Stomach smooth muscle (tissue), 2 donors: ENCODE measurements around the gene SYNM.

Source experiments
- H3K27ac ChIP-seq: one replicate; pipeline ENCODE4 v1.7.0; 2013; ENCODE audit warnings: mild to moderate bottlenecking, low read length, inconsistent platforms
- H3K27me3 ChIP-seq, 2 donors: one replicate each; pipeline ENCODE4 v1.7.0; 2013; ENCODE audit warnings: low read length in 2 of 2; ENCODE audit not compliant: insufficient read depth in 2 of 2, control insufficient read depth in 1 of 2
- H3K36me3 ChIP-seq, 2 donors: one replicate each; pipeline ENCODE4 v1.7.0; 2013; ENCODE audit warnings: low read length in 2 of 2; ENCODE audit not compliant: control insufficient read depth in 2 of 2, insufficient read depth in 2 of 2
- H3K4me1 ChIP-seq: one replicate; pipeline ENCODE4 v1.7.0; 2013; ENCODE audit warnings: low read length; ENCODE audit not compliant: control insufficient read depth, insufficient read depth
- H3K4me3 ChIP-seq, 2 donors: one replicate each; pipeline ENCODE4 v1.7.0; 2013; ENCODE audit warnings: low read length in 2 of 2
- H3K9ac ChIP-seq, 2 donors: one replicate each; pipeline ENCODE4 v1.7.0; 2013; ENCODE audit warnings: low read length in 2 of 2, mild to moderate bottlenecking in 1 of 2
- H3K9me3 ChIP-seq, 2 donors: one replicate each; pipeline ENCODE4 v1.7.0; 2013; ENCODE audit warnings: low read length in 2 of 2; ENCODE audit not compliant: control insufficient read depth in 2 of 2
- donor health status: healthy.
- donor health status: Pancreatic carcinoma.

Gene SYNM

DNA sequence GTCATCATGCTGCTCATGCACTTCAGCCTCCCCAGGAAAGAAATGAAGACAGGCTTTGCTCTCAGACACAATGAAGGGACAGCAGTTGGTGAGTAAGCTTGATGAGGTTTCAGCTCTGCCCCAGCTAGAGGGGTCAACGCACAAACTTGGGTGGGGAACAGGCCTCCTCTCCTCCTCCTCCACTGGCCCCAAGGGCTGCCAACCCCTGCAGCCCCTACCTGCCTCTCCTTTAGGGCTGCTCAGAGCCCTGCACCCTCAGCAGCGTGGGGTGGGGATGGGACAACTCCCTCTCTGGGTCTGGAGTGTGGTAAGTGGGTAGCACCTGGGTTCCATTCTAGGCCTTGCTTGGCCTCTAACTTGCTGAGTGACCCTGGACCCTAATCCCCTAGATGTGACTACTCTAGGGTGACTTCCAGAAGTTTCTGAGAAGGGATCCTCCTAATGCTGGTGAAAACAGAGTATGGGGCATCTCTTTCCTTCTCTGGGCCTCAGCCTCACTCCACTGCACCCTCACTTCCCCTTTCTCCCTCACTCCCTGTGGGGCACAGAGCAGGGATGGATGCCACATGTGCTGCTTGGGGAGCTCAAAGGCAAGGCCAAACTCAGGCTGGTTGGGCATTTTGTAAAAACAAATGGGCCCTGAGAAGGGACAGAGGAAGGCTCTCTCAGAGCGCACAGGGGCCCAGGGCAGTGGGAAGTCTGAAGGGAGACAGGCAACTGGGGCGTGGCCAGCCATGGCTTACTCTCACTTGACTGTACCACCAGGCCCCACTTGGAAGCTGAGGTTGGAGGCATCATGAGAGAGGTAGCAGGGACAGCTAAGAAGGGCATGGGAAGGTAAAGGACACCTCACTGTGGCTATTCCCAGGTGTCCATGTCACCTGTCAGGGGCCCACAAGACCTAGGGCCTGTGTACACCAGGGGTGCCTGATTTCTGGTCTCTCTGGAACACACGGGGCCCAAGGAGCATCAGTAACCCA is 64.0 kb downstream of the SYNM start:
- H3K4me1 ChIP-seq = peaks cover 87% of the 10 kb centered on the region
- peak overlapping the region; percentile 100 for H3K27ac ChIP-seq
- H3K9ac ChIP-seq = peak overlapping the region; percentile 86
- no peaks in the 10 kb centered on the region for H3K27me3 ChIP-seq
- H3K9me3 ChIP-seq = no peaks in the 10 kb centered on the region
- H3K4me3 ChIP-seq = no peak overlapping the region
- no peaks in the 10 kb centered on the region for H3K36me3 ChIP-seq

DNA sequence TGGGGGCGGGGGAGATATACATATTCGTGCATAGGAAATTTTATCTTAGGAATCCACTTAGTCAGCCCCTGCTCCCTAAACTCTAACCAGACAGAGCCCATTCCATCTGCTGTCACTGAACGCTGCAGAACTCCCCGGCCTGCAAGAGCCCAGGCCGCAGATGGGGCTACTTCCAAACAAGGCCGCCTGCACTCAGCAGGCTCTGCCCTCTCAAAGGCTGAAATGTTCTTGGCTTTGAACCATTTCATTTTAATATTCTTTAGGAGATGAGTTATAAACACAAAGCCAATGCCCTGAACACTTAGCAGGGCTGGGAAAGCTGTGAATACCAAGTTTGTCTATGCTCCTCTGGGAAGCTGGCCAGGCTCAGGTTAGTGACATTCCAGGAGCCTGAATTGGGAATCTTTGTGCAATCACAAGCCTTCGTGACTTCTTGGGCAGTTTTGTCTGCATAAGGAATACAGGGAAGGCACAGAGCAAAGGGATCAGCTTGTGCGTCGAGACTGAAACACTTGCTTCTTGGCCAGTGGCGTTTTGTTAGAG is 65.0 kb downstream of the SYNM start:
- no peaks in the 10 kb centered on the region for H3K27me3 ChIP-seq
- no peaks in the 10 kb centered on the region for H3K9me3 ChIP-seq
- peak overlapping the region; percentile 86 for H3K9ac ChIP-seq
- no peaks in the 10 kb centered on the region for H3K36me3 ChIP-seq
- peaks cover 93% of the 10 kb centered on the region for H3K4me1 ChIP-seq
- peak overlapping the region in 1 of 2 donors; percentile 29 for H3K4me3 ChIP-seq
- H3K27ac ChIP-seq = peak overlapping the region; percentile 100

DNA sequence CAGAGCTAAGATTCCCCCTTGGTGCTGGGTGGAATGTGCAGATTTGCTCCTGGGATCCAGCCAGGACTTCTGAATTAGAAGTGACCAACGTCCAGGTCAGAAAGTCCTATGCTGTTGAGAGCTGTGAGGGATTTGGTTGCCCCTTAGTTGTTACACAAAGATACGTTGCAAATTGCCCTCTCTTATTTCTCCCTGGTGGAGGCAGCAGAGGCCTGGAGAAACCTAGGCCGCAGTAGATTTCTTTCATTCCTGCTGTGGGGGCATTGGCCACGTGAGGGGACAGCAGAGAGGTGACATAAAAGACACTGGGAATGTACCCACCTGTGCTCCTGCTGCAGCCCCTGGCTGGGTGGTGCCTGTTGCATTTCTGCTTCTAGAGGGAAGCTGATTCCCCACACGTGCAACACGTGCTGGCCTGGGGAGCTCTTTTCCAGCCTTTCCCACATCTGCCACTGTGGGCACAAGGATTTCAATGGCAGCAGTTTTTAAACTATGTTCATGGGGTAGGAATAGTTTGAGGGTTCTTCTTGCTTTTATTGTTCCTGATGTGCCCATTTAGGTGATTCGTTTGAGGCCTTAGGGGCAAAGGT is 65.7 kb downstream of the SYNM start:
- no peaks in the 10 kb centered on the region for H3K27me3 ChIP-seq
- peak overlapping the region; percentile 100 for H3K27ac ChIP-seq
- peak overlapping the region in 1 of 2 donors; percentile 22 for H3K4me3 ChIP-seq
- peaks cover 94% of the 10 kb centered on the region for H3K4me1 ChIP-seq
- H3K9me3 ChIP-seq = no peaks in the 10 kb centered on the region
- peak overlapping the region; percentile 80 for H3K9ac ChIP-seq
- H3K36me3 ChIP-seq = no peaks in the 10 kb centered on the region

DNA sequence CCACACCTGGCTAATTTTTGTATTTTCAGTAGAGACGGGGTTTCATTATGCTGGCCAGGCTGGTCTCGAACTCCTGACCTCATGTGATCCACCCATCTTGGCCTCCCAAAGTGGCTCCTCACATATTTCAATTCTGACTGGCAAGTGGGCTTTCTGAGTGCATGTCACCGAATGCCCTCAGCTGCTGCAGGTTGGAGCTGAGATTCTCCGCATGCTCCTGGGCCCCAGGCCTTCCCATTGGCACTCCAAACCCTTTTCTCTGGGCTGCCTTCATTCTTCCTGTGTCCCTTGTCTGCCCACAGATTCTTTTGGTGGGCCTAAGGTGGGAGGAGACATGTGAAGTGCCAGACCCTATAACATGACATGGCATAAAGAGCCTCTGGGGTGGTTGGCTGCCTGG is 67.3 kb downstream of the SYNM start:
- H3K9me3 ChIP-seq = no peaks in the 10 kb centered on the region
- peak overlapping the region in 1 of 2 donors; percentile 49 for H3K9ac ChIP-seq
- no peak overlapping the region for H3K4me3 ChIP-seq
- no peaks in the 10 kb centered on the region for H3K36me3 ChIP-seq
- H3K27ac ChIP-seq = peak overlapping the region; percentile 100
- H3K4me1 ChIP-seq = peaks cover 91% of the 10 kb centered on the region
- H3K27me3 ChIP-seq = no peaks in the 10 kb centered on the region

DNA sequence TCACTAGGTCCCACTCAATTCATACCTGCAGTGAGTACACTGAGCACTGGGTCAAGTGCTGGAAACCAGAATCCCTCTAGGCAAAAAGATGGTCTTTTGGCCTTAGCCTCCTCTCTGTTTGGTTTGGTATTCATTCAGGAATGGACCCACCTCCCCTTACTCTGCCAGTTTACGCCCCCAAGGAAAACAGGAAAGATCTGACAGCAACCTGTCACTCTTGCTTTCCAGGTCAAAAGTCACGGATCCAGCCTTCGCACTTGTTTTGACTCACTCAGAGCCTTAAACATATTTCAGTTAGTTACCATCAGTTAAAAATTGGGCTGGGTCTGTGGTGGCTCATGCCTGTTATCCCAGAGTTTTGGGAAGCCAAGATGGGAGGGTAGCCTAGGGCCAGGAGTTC is 68.1 kb downstream of the SYNM start:
- Histone ChIP-seq H3K9ac (peak overlapping the region in 1 of 2 donors; percentile 56), H3K4me3 (no peak overlapping the region), H3K27ac (peak overlapping the region; percentile 100), H3K36me3 (no peaks in the 10 kb centered on the region), H3K9me3 (no peaks in the 10 kb centered on the region), H3K27me3 (no peaks in the 10 kb centered on the region), H3K4me1 (peaks cover 90% of the 10 kb centered on the region)

DNA sequence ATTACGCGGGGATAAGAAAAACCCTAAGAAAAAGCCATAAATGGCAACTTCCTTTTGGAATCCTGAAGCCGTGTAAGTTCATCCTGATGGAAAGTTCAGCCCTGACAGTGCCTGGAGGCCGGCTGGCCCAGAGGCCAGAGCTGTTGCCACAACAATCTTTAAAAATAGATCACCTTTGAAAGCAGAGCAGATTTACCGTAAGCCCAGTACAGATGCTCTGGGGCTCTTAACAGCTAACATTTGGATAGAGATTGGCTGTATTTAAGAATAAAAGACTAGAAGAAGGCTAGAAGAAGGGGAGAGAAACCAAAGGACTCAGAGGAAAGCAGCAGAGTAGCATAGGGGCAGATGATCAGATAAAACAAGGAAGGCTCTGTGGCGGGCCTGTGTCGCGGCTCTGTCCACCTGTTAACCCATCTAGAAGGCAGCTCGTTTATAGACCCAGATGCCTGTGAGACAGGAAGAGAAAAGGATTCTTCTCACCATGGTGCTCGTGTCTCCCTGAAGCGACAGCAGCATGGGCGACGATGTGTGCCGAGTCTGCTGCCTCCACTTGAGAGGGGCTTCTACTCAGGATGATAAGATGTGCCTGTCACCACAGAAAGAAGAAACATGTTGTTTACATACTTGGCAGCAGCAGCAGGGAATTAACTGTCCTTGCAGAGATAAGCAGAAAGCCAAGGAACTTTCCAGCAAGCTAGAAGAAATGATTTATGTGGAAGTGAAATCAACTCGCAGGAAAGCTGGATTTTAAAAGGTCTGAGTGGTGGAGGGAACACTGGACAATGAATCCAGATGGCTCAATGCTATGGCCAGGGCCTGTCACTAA is 69.9 kb downstream of the SYNM start:
- H3K4me3 ChIP-seq = peak overlapping the region in 1 of 2 donors; percentile 40
- H3K4me1 ChIP-seq = peaks cover 80% of the 10 kb centered on the region
- H3K27ac ChIP-seq = peak overlapping the region; percentile 100

DNA sequence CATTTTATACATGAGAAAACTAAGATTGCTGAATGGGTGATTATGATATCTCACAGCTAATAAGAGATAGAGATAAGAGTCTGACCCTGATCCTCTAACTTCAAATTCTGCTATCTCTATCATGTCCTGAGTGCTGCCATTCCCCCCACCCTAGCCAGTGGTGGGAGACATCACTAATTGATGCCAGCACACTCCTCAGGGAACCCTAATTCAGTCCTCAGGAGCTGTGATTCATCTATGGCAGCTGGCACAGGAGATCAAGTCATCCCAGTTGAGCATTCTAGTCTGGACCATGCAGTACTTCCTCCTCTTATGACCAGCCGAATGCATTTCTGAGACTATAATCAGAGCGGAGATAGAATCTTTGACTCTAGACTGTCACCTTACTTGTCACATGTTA is 71.9 kb downstream of the SYNM start:
- peak overlapping the region; percentile 100 for H3K27ac ChIP-seq

More for the DNA sequence above, 69.9 kb downstream of the SYNM start:
- H3K27me3 ChIP-seq = no peaks in the 10 kb centered on the region
- H3K9ac ChIP-seq = peak overlapping the region; percentile 61 to 79
- no peaks in the 10 kb centered on the region for H3K9me3 ChIP-seq
- H3K36me3 ChIP-seq = peaks cover 0 to 3% of the 10 kb centered on the region in 2 donors

DNA sequence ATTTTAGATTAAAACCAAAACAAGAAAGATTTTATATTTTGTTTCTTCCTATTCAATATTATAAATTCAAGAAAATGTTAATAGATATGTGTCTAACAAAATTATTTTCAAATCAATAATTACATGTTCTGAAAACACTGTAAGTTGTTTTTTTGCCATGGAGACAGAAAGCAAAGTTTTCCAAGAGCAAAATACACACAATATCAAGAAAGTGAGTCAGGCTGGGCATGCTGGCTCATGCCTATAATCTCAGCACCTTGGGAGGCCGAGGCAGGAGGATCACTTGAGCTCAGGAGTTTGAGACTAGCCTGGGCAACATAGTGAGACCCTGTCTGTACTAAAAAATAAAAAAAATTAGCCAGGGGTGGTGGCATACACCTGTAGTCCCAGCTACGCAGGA is 72.8 kb downstream of the SYNM start:
- Histone ChIP-seq H3K9ac (no peak overlapping the region), H3K4me3 (no peak overlapping the region), H3K27ac (peak overlapping the region; percentile 100), H3K27me3 (no peaks in the 10 kb centered on the region), H3K9me3 (no peaks in the 10 kb centered on the region), H3K4me1 (peaks cover 79% of the 10 kb centered on the region), H3K36me3 (peaks cover 0 to 3% of the 10 kb centered on the region in 2 donors)

More for the DNA sequence above, 71.9 kb downstream of the SYNM start:
- Histone ChIP-seq H3K4me3 (no peak overlapping the region), H3K9me3 (no peaks in the 10 kb centered on the region), H3K9ac (peak overlapping the region in 1 of 2 donors; percentile 31), H3K27me3 (no peaks in the 10 kb centered on the region), H3K4me1 (peaks cover 80% of the 10 kb centered on the region), H3K36me3 (peaks cover 0 to 3% of the 10 kb centered on the region in 2 donors)

DNA sequence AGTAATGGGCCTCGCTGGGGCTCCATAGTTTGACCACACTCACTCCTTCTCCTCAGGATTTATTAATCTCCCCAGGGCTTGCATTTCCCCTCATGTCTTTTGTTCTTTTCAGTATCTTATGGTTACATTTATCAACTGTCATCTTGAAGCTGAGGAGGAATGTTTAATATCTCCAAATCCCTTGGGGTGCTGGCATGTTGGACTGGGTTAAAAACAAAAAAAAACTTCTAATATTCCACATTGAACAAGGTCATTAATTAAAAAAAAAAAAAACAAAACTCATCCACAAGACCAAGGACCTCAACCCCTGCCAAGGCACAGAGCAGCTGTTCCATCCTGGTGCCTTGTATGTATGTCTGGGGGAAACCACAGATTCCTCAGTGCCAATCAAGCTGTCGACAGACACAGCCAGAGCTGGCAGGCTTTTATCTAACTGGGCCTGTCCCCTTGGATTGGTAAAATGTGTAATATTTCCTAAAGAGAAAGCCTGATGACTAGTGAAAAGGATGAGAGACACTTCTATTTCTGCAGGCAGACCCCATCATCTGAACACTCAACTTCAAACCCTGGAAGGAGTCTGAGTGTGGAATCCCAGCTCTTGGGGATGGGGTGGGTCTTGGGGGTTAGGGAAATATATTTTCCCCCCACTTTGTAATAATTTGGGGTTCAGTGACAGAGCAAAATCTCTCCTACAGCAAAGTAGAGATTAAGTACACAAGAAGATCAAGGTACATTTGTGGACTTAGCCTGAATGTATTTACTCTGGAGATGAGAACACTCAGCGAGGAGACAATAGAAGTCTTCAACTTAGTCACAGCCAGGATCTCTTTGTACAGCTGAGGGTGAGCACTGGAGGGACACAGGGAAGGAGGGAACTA is 75.4 kb downstream of the SYNM start:
- H3K27me3 ChIP-seq = no peaks in the 10 kb centered on the region
- peak overlapping the region in 1 of 2 donors; percentile 5 for H3K9ac ChIP-seq
- peak overlapping the region; percentile 77 for H3K27ac ChIP-seq
- no peak overlapping the region for H3K4me3 ChIP-seq
- H3K9me3 ChIP-seq = no peaks in the 10 kb centered on the region
- H3K4me1 ChIP-seq = peaks cover 55% of the 10 kb centered on the region
- H3K36me3 ChIP-seq = peaks cover 0 to 3% of the 10 kb centered on the region in 2 donors
